OCI-LY1 (cell line): ENCODE measurements around the gene MACROD2.

ENCODE experiments used
- EZH2 ChIP-seq: fragments of 200-600 bp; sonication (generic), shearing (Covaris generic); IDR thresholded peaks from 2 replicates; pipeline ENCODE4 v1.8.0; 2017; ENCODE audit warnings: borderline replicate concordance, mixed run types, mild to moderate bottlenecking, antibody characterized with exemption, low read length, moderate library complexity, mixed read lengths
- TF ChIP-seq, protein P1 (sequence below): fragments of 200-600 bp; sonication (generic), shearing (Covaris generic); IDR thresholded peaks from 2 replicates; pipeline ENCODE4 v1.5.1; 2017; ENCODE audit warnings: mild to moderate bottlenecking, antibody characterized with exemption, low read length, moderate library complexity, mixed read lengths

DNA sequence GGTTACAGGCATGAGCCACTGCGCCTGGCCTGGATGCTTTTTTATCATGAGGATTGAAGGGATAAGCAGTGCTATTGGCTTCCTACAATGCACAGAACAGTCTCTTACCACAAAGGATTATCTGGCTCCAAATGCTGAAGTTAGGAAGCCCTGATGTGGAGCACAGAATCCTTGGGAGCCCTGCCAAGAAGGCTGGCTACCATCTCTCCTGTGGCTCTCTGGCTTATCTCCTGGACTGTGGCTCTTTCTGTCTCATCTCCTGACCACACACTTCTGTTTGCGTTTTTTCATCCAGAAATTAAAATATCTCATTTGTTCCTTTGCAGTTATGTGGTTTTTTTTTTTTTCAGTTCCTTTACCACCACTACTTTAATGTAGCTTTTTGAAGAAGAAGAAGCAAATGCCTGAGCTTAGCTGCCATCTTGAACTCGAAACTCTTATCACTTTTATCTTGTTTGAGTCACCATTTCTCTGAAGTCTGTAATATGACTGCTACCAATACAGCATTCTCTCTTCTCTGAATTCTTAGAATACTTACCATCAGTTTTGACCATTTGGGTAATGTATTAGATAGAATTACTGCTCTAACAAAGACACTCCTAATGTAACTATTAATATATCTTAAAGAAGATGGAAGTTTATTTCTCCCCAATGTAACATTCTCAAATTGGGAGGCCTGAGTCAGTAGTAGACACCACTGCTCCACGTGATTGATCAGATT is 1533.2 kb downstream of the MACROD2 start:
- TF ChIP-seq, protein P1, sequence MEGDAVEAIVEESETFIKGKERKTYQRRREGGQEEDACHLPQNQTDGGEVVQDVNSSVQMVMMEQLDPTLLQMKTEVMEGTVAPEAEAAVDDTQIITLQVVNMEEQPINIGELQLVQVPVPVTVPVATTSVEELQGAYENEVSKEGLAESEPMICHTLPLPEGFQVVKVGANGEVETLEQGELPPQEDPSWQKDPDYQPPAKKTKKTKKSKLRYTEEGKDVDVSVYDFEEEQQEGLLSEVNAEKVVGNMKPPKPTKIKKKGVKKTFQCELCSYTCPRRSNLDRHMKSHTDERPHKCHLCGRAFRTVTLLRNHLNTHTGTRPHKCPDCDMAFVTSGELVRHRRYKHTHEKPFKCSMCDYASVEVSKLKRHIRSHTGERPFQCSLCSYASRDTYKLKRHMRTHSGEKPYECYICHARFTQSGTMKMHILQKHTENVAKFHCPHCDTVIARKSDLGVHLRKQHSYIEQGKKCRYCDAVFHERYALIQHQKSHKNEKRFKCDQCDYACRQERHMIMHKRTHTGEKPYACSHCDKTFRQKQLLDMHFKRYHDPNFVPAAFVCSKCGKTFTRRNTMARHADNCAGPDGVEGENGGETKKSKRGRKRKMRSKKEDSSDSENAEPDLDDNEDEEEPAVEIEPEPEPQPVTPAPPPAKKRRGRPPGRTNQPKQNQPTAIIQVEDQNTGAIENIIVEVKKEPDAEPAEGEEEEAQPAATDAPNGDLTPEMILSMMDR, result no peak
- TF ChIP-seq EZH2, result no peak
